Calu3 (cell line): ENCODE results near the gene ZDHHC11. TPM values are rescaled to one million over a fixed set of nuclear protein-coding genes. Genes with fewer than 3 reads are reported as not detected.
"Not testable (repeated sequence)": the region's sequence is repeated elsewhere in the genome, so short reads cannot be mapped to it uniquely, and the experiment has no call there.

Source experiments
- BruUV-seq: library from RNA; stranded (reverse); fragments of 400-500 nt; replicated peaks from 2 replicates; lab custom pipeline; 2021; lab: Mats Ljungman, UMichigan
- CTCF ChIA-PET: fragments of 300-600 bp; sonication (Branson Sonifier 250); formaldehyde crosslinking; loops from one replicate; lab custom pipeline; 2022; ENCODE audit warnings: antibody characterized with exemption; lab: Charles Lee
- DNase-seq: peaks from one replicate; pipeline ENCODE4 v3.0.0; 2022
- H3K27ac Mint-ChIP-seq: one replicate; pipeline ENCODE4 v1.8.0; 2022; ENCODE audit warnings: mixed read lengths; ENCODE audit not compliant: unreplicated experiment
- H3K27me3 Mint-ChIP-seq: one replicate; pipeline ENCODE4 v1.8.0; 2022; ENCODE audit warnings: mixed read lengths; ENCODE audit not compliant: unreplicated experiment
- H3K36me3 Mint-ChIP-seq: one replicate; pipeline ENCODE4 v1.8.0; 2022; ENCODE audit warnings: mild to moderate bottlenecking, moderate library complexity, mixed read lengths; ENCODE audit not compliant: insufficient read depth, unreplicated experiment
- H3K4me1 Mint-ChIP-seq: one replicate; pipeline ENCODE4 v1.8.0; 2022; ENCODE audit warnings: mild to moderate bottlenecking, low read depth, mixed read lengths; ENCODE audit not compliant: unreplicated experiment
- H3K4me3 Mint-ChIP-seq: one replicate; pipeline ENCODE4 v1.8.0; 2022; ENCODE audit warnings: mild to moderate bottlenecking, low read depth, moderate library complexity, mixed read lengths; ENCODE audit not compliant: unreplicated experiment
- H3K9me3 Mint-ChIP-seq: one replicate; pipeline ENCODE4 v1.8.0; 2022; ENCODE audit warnings: low read depth, mixed read lengths; ENCODE audit not compliant: unreplicated experiment
- CTCF ChIP-seq: fragments of 200-600 bp; IDR thresholded peaks from one replicate; pipeline ENCODE4 v1.8.0; 2022; ENCODE audit warnings: antibody characterized with exemption; ENCODE audit not compliant: unreplicated experiment
- intact Hi-C: fragments of 100-400 bp; cut with micrococcal nuclease; formaldehyde crosslinking; loops from one replicate; pipeline ENCODE4 v1.10.0; 2022; ENCODE audit not compliant: unreplicated experiment
- total RNA-seq: library from RNA; stranded (reverse); gene quantifications from 2 replicates; pipeline ENCODE4 v1.2.3, GENCODE V29; 2022

ZDHHC11 gene
- total RNA-seq, 1 experiment from 2014 or later: 60.8 TPM

GRCh38 chr5:881551-881935 is 30.8 kb upstream of the ZDHHC11 start:
- BruUV-seq: no TSS peak
- peaks cover 48% of the 10 kb centered on the region for H3K36me3 Mint-ChIP-seq

DNA sequence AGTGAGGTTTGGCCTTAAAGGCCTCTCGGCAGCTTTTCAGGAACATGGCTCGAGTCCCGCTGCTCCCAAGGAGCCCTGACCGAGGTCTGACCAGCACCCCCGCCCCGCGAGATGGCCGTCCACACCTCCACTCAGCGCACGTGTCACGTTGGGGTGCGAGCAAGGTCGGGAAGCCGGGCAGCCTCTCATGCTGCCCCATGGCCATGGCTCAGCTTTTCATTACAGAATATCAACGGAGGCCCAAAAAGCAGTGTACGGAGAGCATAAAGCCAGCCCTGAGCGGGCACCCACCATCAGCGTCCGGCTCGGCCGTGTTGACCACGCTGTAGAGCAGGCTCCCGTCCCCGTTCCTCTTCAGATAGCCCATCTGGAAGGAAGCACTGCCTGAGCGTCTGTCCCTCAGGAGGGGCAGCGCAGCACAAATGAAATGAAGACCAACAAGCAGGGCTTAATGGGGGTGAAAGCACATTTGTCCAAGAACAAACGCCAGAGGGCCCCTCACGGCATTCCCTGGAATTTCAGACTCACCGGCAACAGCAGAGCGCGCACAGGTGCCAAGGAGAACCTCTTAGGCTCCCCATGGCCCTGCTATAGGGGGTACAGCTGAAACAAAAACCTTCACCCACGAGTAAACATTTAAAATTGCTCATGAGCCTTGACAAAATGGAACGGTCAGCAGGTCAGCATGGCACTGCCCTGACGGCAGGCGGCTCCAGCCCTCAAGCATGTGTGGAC is 30.2 kb upstream of the ZDHHC11 start:
- H3K4me3 Mint-ChIP-seq: no peak overlapping the region
- no TSS peak for BruUV-seq
- no peak for TF ChIP-seq CTCF
- no peaks in the 10 kb centered on the region for H3K27me3 Mint-ChIP-seq
- intact Hi-C loops: no loop called here
- H3K9me3 Mint-ChIP-seq: peaks cover 7% of the 10 kb centered on the region
- no peak for DNase-seq
- H3K4me1 Mint-ChIP-seq: no peaks in the 10 kb centered on the region
- CTCF ChIA-PET: no interaction called here
- no peak overlapping the region for H3K27ac Mint-ChIP-seq
- peaks cover 43% of the 10 kb centered on the region for H3K36me3 Mint-ChIP-seq

More at GRCh38 chr5:881551-881935, 30.8 kb upstream of the ZDHHC11 start:
- Mint-ChIP-seq H3K9me3 (peaks cover 7% of the 10 kb centered on the region), H3K27me3 (no peaks in the 10 kb centered on the region), H3K4me3 (no peak overlapping the region), H3K27ac (no peak overlapping the region), H3K4me1 (no peaks in the 10 kb centered on the region)
- DNase-seq: no peak
- CTCF ChIA-PET: no interaction called here
- intact Hi-C loops: no loop called here
- TF ChIP-seq CTCF: no peak

GRCh38 chr5:878677-879076 is 27.9 kb upstream of the ZDHHC11 start:
- H3K4me3 Mint-ChIP-seq, BruUV-seq, H3K4me1 Mint-ChIP-seq, intact Hi-C loops, DNase-seq, H3K9me3 Mint-ChIP-seq, CTCF ChIA-PET, H3K27ac Mint-ChIP-seq, H3K27me3 Mint-ChIP-seq: not testable (repeated sequence)
- H3K36me3 Mint-ChIP-seq: peaks cover 47% of the 10 kb centered on the region

- Mint-ChIP-seq H3K27ac (no peak overlapping the region), H3K4me1 (no peaks in the 10 kb centered on the region), H3K4me3 (no peak overlapping the region), H3K27me3 (no peaks in the 10 kb centered on the region), H3K9me3 (peaks cover 7% of the 10 kb centered on the region), H3K36me3 (peaks cover 47% of the 10 kb centered on the region)
- intact Hi-C loops: no loop called here
- DNase-seq: no peak
- TF ChIP-seq CTCF: no peak
- CTCF ChIA-PET: no interaction called here
- no TSS peak for BruUV-seq
These were observed 27.3 kb upstream of the ZDHHC11 start for GRCh38 chr5:878125-878524.
